NCI-H2171 (cell line): ENCODE measurements around the gene CBFA2T2.
A peak's percentile ranks its signal among the peaks of the same experiment; 100 is the strongest.
"Not testable (repeated sequence)": the region's sequence is repeated elsewhere in the genome, so short reads cannot be mapped to it uniquely, and the experiment has no call there.

ENCODE experiments used
- DNase-seq: peaks from one replicate; lab custom pipeline; 2025; lab: John Stamatoyannopoulos, UW

Gene CBFA2T2

DNA sequence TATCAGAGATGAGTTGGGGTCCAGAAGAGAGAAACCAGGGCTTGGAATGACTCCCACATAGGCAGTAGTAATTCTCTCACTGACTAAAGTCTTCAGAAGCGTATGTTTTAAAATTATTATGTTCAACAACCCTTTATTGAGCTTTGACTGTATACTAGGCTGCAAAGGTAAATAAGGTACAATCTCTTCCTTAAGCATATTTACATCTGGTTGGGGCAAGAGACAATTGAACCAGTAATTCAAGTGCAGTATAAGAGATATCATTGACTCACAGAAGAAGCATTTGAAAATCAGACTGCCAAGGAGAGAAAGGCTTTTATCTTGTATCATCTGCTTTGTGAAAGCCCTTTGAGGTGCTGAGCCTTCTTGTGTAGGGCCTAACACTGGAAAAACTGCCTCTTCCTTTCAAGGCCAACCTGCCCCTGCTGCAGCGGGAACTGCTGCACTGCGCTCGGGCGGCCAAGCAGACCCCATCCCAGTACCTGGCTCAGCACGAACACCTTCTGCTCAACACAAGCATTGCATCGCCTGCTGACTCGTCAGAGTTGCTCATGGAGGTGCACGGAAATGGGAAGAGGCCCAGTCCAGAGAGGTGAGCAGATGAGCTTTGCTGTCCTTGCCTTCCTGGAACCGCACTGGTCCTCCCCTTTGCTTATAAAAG is 132.9 kb downstream of the CBFA2T2 start:
- DNase-seq = no peak

DNA sequence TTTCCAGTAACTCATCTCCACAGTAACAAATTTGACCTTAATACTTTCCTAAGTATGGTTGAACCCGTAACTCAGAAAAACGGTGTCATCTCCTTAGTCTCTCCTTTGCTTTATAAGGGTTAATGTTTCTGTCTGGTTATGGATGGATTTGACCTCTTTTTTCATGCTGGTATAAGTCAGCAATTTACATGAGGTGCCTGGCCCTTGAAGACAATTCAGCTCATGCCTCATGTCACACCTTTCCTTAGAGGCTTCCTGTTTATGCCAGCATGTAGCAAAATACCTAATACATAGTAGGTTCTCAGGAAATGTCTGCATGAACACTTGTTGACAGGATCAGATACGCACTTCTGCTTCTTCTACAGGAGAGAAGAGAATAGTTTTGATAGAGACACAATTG is 134.5 kb downstream of the CBFA2T2 start:
- DNase-seq = no peak

DNA sequence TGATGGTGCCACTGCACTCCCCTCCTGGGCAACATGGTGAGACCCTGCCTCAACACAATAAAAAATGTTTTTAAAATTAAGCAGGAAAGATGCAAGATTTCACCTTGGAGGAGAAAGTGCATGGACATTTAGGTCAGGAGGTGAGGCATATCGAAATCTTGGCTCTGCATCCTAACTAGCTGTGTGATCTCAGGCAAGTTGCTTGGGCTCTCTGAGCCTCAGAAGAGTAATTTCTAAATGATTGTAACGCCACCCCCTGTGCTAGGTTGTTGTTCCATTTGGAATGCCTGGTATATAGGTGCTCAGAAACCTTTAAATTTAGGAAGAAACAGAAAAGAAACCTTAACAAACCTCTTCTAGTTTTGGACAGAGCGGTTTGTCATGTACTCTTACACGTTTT is 136.3 kb downstream of the CBFA2T2 start:
- no peak for DNase-seq

GRCh38 chr20:33627577-33628216 is 137.8 kb downstream of the CBFA2T2 start:
- no peak for DNase-seq

- DNase-seq = no peak
Observed at GRCh38 chr20:33629533-33629932, 139.6 kb downstream of the CBFA2T2 start.

- DNase-seq = no peak
Observed at GRCh38 chr20:33629979-33630378, 140.1 kb downstream of the CBFA2T2 start.

GRCh38 chr20:33630507-33630906 is 140.6 kb downstream of the CBFA2T2 start:
- DNase-seq = no peak

DNA sequence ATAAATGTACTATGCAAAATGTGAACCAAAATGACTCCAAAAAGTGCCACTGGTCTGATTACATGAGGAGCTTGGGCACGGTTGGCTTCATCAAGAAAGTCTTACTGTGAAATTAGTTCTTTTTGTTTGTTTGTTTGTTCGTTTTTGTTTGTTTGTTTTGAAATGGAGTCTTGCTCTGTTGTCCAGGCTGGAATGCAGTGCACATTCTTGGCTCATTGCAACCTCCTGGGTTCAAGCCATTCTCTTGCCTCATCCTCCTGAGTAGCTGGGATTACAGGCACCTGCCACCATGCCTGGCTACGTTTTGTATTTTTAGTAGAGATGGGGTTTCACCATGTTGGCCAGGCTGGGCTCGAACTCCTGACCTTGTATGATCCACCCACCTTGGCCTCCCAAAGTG is 142.0 kb downstream of the CBFA2T2 start:
- DNase-seq = not testable (repeated sequence)

DNA sequence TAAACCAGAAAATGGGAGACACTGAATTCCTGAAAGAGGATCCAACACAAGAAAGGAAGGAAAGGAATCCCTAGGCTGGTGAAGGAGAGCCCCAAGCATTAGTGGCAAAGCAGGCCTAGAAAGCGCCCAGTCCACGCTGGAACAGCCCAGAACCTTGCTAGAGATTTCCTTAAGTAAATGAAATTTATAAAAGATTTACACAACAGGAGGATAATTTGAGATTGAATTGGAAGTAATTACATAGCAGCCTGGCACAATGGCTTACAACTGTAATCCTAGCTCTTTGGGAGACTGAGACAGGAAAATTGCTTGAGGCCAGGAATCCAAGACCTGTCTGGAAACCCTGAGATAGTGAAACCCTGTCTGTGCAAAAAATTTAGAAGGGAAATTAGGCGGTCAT is 145.4 kb downstream of the CBFA2T2 start:
- DNase-seq = no peak

DNA sequence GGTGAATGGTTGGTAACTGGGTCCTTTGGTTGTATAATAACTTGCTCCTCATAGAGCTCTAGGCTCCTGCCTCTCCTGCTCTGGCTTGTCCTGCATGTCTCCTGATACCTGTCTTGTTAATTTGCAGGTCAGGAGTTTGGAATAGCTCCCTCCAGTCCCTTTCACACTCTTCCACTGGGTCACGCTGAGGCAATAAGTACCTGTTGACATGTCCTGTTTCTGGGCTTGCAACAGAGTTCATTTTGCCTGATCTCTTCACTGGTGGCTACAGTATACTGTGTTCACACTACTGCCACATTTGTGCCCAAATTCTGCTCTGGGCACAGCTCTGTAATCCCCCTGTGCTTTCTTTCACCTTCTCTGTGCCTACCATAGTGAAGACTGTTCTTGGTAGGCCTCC is 146.9 kb downstream of the CBFA2T2 start:
- no peak for DNase-seq

DNA sequence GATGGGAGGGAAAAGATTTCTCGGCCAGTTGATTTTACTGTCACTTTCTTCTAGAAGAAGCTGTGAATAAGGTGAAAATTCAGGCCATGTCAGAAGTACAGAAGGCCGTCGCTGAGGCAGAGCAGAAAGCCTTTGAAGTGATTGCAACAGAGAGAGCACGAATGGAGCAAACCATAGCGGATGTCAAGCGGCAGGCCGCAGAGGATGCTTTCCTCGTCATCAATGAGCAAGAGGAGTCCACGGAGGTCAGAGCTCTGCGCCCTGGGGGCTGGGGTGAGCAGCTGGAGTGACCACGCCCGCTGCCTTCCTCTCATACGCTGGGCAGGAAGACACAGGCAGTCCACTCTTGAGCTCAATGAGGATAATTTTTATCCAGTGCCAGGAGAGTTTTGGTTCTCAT is 150.4 kb downstream of the CBFA2T2 start:
- no peak for DNase-seq

- DNase-seq = no peak
Observed at GRCh38 chr20:33644313-33645071, 154.6 kb downstream of the CBFA2T2 start.

- DNase-seq = no peak
Observed at GRCh38 chr20:33645072-33645358, 155.1 kb downstream of the CBFA2T2 start.

DNA sequence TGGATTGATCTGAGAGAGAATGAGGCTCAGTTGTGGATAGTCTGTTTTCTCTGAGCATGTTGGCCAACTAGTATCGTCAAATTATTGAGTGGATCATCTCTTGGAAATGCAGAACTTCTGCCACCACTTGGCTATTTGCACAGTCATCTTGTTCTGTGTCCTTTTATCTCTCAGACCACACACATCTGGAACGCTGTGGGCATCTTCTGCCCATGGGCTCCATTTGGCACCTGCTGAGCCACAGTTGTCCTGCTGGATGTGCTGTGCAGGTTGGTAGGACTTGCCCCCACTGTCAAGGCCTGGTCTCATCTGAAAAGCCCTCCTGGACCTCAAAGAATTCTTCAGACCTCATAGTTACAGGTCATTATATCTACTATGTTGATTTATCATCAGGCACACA is 155.5 kb downstream of the CBFA2T2 start:
- DNase-seq = no peak

GRCh38 chr20:33646191-33646590 is 156.3 kb downstream of the CBFA2T2 start:
- DNase-seq = no peak

- DNase-seq = not testable (repeated sequence)
Observed at GRCh38 chr20:33646959-33647602, 157.2 kb downstream of the CBFA2T2 start.

GRCh38 chr20:33647603-33648395 is 157.9 kb downstream of the CBFA2T2 start:
- no peak for DNase-seq

DNA sequence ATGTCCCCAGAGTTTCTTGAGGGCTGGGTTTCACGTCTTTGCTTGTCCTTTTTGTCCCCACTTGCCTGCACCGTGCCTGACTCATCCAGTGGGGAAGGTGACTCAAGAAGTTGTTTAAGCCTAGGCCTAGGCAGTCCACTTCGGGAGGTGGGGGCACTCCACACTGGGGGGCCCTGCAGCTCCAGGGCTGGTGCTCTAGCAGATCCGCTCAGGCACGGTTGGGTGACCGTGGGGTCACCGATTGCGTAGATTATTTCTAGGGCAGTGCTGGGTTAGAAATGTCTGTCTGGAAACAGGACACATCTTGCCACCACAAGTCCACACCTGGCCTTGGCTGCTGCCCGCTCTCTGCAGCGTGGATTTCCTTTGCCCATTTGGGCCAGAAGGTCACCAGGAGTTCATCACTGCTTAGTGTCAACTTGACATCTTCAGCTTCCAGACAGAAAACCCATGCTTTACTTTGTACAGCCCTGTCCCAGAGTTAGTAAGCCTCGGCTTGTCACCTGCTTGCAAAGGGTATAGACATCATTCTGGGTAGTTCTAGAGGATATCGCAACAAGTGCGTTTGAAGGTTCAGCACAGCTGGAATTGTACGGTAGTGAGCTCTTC is 158.6 kb downstream of the CBFA2T2 start:
- no peak for DNase-seq

- peak; percentile 47 for DNase-seq
Observed at GRCh38 chr20:33649201-33649681, 159.3 kb downstream of the CBFA2T2 start.

GRCh38 chr20:33650111-33650752 is 160.3 kb downstream of the CBFA2T2 start:
- no peak for DNase-seq
